ENCODE results near the gene PTOV1. TPM values are rescaled to one million over a fixed set of nuclear protein-coding genes. Genes with fewer than 3 reads are reported as not detected.

Gene PTOV1
- total RNA-seq, 1 donor from 2014 or later: 231 TPM

- peaks cover 24% of the 10 kb centered on the region for H3K4me1 Mint-ChIP-seq (ENCODE audit: unreplicated experiment)
- peaks cover 17% of the 10 kb centered on the region for H3K36me3 Mint-ChIP-seq (ENCODE audit: low read depth, unreplicated experiment)
- H3K27ac Mint-ChIP-seq (ENCODE audit: unreplicated experiment): peak overlapping the region; percentile 20
- H3K9me3 Mint-ChIP-seq (ENCODE audit: unreplicated experiment): no peaks in the 10 kb centered on the region
- peaks cover 28% of the 10 kb centered on the region for H3K27me3 Mint-ChIP-seq (ENCODE audit: unreplicated experiment)
- no peak for TF ChIP-seq CTCF (IDR thresholded peaks at IDR 0.05; ENCODE audit: unreplicated experiment)
- peak overlapping the region; percentile 56 for H3K4me3 Mint-ChIP-seq (ENCODE audit: unreplicated experiment)
- no peak for DNase-seq (ENCODE audit: low spot score)
Measured at GRCh38 chr19:49807904-49808675, 42.9 kb upstream of the PTOV1 start.

GRCh38 chr19:49808711-49809159, 42.2 kb upstream of the PTOV1 start:
- peak overlapping the region; percentile 41 for H3K27ac Mint-ChIP-seq (ENCODE audit: unreplicated experiment)
- H3K4me3 Mint-ChIP-seq (ENCODE audit: unreplicated experiment): peak overlapping the region; percentile 80
- H3K9me3 Mint-ChIP-seq (ENCODE audit: unreplicated experiment): no peaks in the 10 kb centered on the region
- H3K4me1 Mint-ChIP-seq (ENCODE audit: unreplicated experiment): peaks cover 24% of the 10 kb centered on the region
- DNase-seq (ENCODE audit: low spot score): peak; percentile 94
- no peak for TF ChIP-seq CTCF (IDR thresholded peaks at IDR 0.05; ENCODE audit: unreplicated experiment)
- H3K27me3 Mint-ChIP-seq (ENCODE audit: unreplicated experiment): peaks cover 29% of the 10 kb centered on the region
- H3K36me3 Mint-ChIP-seq (ENCODE audit: low read depth, unreplicated experiment): peaks cover 10% of the 10 kb centered on the region

GRCh38 chr19:49809160-49809940, 41.6 kb upstream of the PTOV1 start:
- peak; percentile 45 for DNase-seq (ENCODE audit: low spot score)
- TF ChIP-seq CTCF (IDR thresholded peaks at IDR 0.05; ENCODE audit: unreplicated experiment): no peak
- peak overlapping the region; percentile 41 for H3K27ac Mint-ChIP-seq (ENCODE audit: unreplicated experiment)

GRCh38 chr19:49809941-49810389, 41.0 kb upstream of the PTOV1 start:
- Mint-ChIP-seq H3K4me1 (ENCODE audit: unreplicated experiment) (peaks cover 29% of the 10 kb centered on the region), H3K27ac (ENCODE audit: unreplicated experiment) (peak overlapping the region; percentile 88), H3K9me3 (ENCODE audit: unreplicated experiment) (no peaks in the 10 kb centered on the region), H3K27me3 (ENCODE audit: unreplicated experiment) (peaks cover 24% of the 10 kb centered on the region), H3K4me3 (ENCODE audit: unreplicated experiment) (peak overlapping the region; percentile 77), H3K36me3 (ENCODE audit: low read depth, unreplicated experiment) (peaks cover 10% of the 10 kb centered on the region)
- no peak for TF ChIP-seq CTCF (IDR thresholded peaks at IDR 0.05; ENCODE audit: unreplicated experiment)
- no peak for DNase-seq (ENCODE audit: low spot score)

More at GRCh38 chr19:49809160-49809940, 41.6 kb upstream of the PTOV1 start:
- Mint-ChIP-seq H3K36me3 (ENCODE audit: low read depth, unreplicated experiment) (peaks cover 10% of the 10 kb centered on the region), H3K27me3 (ENCODE audit: unreplicated experiment) (peaks cover 28% of the 10 kb centered on the region), H3K4me3 (ENCODE audit: unreplicated experiment) (peak overlapping the region; percentile 80), H3K4me1 (ENCODE audit: unreplicated experiment) (peaks cover 26% of the 10 kb centered on the region), H3K9me3 (ENCODE audit: unreplicated experiment) (no peaks in the 10 kb centered on the region)

Measured in endothelial cell (in vitro differentiated cells).